SK-N-MC (cell line): ENCODE data around the gene PROB1.

Source experiments
- EZH2 ChIP-seq: fragments of 200-600 bp; sonication (generic); IDR thresholded peaks from one replicate; pipeline ENCODE4 v1.6.1; 2017; ENCODE audit warnings: antibody characterized with exemption
- POLR2AphosphoS5 ChIP-seq: IDR thresholded peaks from 2 replicates; pipeline ENCODE4 v1.6.1; 2012; ENCODE audit warnings: mild to moderate bottlenecking, low read depth, low read length, borderline replicate concordance

DNA sequence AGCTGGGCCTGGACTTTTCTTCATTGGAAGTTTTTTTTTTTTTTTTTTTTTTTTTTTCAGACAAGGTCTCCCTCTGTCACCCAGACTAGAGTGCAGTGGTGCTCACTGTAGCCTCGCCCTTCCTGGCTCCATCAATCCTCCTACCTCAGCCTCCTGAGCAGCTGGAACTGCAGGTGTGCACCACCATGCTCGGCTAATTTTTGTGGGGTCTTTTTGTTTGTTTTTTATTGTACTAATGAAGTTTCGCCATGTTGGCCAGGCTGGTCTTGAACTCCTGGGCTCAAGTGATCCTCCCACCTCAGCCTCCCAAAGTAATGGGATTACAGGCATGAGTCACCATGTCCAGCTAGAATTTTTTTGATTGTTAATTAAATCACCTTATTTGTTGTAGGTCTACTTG, 40.8 kb upstream of the PROB1 start:
- TF ChIP-seq EZH2 (no peak), POLR2AphosphoS5 (no peak)
